HEK293T (cell line): ENCODE results near the gene LHX4.

Source experiments
- ARNT ChIP-seq: fragments of 450-650 bp; IDR thresholded peaks from 2 replicates; pipeline ENCODE4 v1.6.1; 2017; ENCODE audit warnings: mild to moderate bottlenecking
- BHLHE40 ChIP-seq: fragments of 450-650 bp; IDR thresholded peaks from 2 replicates; pipeline ENCODE4 v1.6.1; 2016; ENCODE audit warnings: mild to moderate bottlenecking, moderate library complexity, borderline replicate concordance
- CTBP1 ChIP-seq: fragments of 450-650 bp; IDR thresholded peaks from 2 replicates; pipeline ENCODE4 v1.6.1; 2016; ENCODE audit warnings: borderline replicate concordance
- FOXA1 ChIP-seq: fragments of 450-650 bp; IDR thresholded peaks from 2 replicates; pipeline ENCODE4 v1.6.1; 2016; ENCODE audit warnings: mild to moderate bottlenecking
- FOXK2 ChIP-seq: fragments of 450-650 bp; IDR thresholded peaks from 2 replicates; pipeline ENCODE4 v1.6.1; 2016; ENCODE audit warnings: mild to moderate bottlenecking
- FOXM1 ChIP-seq: fragments of 450-650 bp; IDR thresholded peaks from 2 replicates; pipeline ENCODE4 v1.6.1; 2017; ENCODE audit warnings: mild to moderate bottlenecking, borderline replicate concordance
- HDGF ChIP-seq: fragments of 450-650 bp; IDR thresholded peaks from 2 replicates; pipeline ENCODE4 v1.6.1; 2017; ENCODE audit warnings: antibody characterized with exemption, borderline replicate concordance
- L3MBTL2 ChIP-seq: fragments of 450-650 bp; conservative IDR thresholded peaks from 2 replicates; pipeline ENCODE4 v1.6.1; 2016; ENCODE audit warnings: mild to moderate bottlenecking
- LEF1 ChIP-seq: fragments of 450-650 bp; IDR thresholded peaks from 2 replicates; pipeline ENCODE4 v1.6.1; 2017; ENCODE audit warnings: mild to moderate bottlenecking, borderline replicate concordance
- NFRKB ChIP-seq: fragments of 450-650 bp; IDR thresholded peaks from 2 replicates; pipeline ENCODE4 v1.6.1; 2016; ENCODE audit warnings: mild to moderate bottlenecking, moderate library complexity
- SP1 ChIP-seq: fragments of 450-650 bp; IDR thresholded peaks from 2 replicates; pipeline ENCODE4 v1.6.1; 2017
- SUZ12 ChIP-seq: fragments of 450-650 bp; IDR thresholded peaks from 2 replicates; pipeline ENCODE4 v1.6.1; 2016; ENCODE audit warnings: mild to moderate bottlenecking
- TARDBP ChIP-seq: fragments of 450-650 bp; IDR thresholded peaks from 2 replicates; pipeline ENCODE4 v1.6.1; 2016
- TF ChIP-seq, protein P1 (sequence below): fragments of 450-650 bp; IDR thresholded peaks from 2 replicates; pipeline ENCODE4 v1.6.1; 2016

DNA sequence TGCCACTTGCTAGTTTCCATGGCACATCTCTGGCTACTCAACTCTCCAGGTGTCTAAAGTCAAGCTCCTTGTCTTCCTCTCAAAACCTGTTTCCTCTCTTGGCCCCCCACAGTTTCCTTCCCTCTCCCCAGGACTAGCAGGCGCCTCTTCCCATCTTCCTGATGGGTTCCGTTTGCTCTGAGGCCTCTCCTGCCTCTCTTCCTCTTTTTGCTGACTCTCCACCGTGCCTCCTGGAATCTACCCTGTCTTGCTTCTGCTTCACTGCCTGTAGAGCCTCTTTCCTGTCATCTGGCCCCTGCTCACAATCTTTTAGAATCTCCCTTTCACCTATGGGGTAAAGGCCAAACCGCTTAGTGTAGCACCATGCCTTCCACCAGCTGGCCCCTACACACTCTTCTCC, 21.8 kb upstream of the LHX4 start:
- no peak for TF ChIP-seq SP1
- no peak for TF ChIP-seq LEF1
- no peak for TF ChIP-seq ARNT
- TF ChIP-seq NFRKB: no peak
- TF ChIP-seq SUZ12: no peak
- TF ChIP-seq FOXK2: no peak
- TF ChIP-seq, protein P1, sequence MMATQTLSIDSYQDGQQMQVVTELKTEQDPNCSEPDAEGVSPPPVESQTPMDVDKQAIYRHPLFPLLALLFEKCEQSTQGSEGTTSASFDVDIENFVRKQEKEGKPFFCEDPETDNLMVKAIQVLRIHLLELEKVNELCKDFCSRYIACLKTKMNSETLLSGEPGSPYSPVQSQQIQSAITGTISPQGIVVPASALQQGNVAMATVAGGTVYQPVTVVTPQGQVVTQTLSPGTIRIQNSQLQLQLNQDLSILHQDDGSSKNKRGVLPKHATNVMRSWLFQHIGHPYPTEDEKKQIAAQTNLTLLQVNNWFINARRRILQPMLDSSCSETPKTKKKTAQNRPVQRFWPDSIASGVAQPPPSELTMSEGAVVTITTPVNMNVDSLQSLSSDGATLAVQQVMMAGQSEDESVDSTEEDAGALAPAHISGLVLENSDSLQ: no peak
- TF ChIP-seq CTBP1: no peak
- no peak for TF ChIP-seq L3MBTL2
- TF ChIP-seq BHLHE40: no peak
- no peak for TF ChIP-seq FOXM1
- TF ChIP-seq FOXA1: no peak
- TF ChIP-seq HDGF: no peak
- no peak for TF ChIP-seq TARDBP
